GM19372 (cell line): ENCODE measurements around the gene TMEM9B.
"Not testable (repeated sequence)": the region's sequence is repeated elsewhere in the genome, so short reads cannot be mapped to it uniquely, and the experiment has no call there.

Experiments
- ATAC-seq: cut with Tn5 transposase; IDR thresholded peaks from one replicate; pipeline ENCODE4 v1.9.1; 2021; ENCODE audit warnings: mild to moderate bottlenecking, low read depth, moderate library complexity; ENCODE audit not compliant: unreplicated experiment

The TMEM9B gene

DNA sequence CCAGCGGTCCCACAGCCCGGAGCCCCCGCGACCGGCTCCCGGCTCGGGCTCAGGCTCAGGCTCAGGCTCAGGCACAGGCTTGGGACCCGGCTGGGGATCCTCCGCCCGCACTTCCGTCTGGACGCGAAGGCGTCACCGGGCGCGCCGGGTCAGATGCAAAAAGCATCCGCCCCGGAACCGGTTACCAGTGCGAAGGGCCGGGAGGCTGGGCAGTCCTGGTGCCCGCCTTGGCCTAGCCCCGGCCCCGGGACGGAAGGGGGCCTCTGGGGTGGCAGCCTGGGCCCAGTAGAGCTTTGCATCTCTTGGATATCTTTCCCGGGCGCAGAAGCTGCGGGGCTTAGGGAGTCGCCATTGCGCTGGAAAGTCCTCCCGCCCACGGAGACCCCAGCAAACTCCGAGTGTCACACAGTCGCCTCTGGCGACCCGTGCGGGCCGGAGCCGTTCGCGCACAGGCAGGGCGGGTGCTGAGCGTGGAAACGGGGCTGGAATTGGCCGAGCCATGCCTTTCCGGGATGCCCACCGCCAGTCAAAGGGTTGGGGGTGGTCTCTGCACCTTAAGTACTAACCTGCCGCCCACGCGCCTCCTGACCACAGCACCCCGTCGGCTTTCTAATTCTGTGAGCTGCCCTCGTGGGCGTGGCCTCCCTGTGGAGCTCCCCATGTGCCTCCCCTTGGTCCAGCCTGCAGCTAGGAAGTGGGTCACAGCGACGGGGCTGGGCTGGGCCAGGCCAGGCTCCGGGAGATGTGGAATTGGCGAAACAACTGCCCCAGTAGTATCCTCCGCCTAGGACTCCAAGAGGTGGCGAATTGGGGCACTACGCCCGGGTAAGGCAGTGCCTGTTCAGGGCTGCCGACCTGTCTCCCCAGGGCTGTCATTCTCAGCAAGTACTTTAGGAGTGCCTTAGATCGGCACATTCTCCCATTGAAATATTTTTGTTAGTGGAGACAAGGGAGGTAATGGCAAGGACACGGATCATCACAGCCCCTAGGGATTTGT, at the start of gene TMEM9B:
TMEM9B (minus strand) TSS at position 119 of the 997 bp plus-strand sequence. CDS start 129 bp downstream, outside the sequence.
- peak; percentile 71 for ATAC-seq

DNA sequence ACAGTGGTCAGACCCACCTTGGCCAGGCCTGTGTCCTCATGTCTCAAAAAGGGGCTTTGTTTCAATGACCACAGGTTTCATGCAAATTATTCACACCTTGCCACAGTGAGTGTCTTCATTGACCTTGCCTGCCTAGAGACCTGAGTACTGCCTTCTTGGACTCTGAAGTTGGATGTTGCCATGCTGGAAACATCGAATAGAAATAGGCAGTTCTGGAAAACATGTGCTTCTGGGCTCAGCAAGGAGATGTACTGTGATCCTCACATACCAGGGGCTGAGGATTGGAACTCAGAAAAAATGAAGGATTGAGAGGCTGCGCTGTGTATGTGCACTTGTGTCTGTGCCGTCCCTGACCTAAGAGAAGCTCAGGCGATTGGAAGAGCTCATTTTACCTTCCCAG, 49.1 kb upstream of the TMEM9B start:
- ATAC-seq: no peak

DNA sequence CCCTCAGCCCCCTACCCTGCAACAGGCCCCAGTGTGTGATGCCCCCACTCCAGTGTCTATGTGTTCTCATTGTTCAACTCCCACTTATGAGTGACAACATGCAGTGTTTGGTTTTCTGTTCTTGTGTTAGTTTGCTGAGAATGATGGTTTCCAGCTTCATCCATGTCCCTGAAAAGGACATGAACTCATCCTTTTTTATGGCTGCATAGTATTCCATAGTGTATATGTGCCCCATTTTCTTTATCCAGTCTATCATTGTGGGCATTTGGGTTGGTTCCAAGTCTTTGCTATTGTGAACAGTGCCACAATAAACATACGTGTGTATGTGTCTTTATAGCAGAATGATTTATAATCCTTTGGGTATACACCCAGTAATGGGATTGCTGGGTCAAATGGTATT, 45.3 kb upstream of the TMEM9B start:
- not testable (repeated sequence) for ATAC-seq

DNA sequence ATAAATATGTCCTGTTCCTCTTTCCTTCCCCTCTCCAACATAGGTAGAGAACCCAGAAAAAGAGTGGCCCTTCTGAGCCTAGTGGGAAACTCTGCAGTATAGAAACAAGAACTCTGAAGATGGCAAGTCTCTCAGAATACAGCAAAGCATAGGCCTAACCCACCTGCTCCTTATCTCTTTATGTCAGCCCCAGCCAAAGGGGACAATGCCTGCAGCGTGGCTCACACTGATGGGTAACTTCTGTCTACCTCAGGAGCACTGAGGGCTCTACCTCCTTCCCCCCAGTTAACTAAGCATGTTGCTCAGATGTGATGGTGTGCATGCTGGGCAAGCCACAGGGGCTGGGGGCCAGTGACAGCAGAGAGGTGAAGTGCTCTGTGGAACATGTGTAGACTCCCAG, 44.4 kb upstream of the TMEM9B start:
- no peak for ATAC-seq

DNA sequence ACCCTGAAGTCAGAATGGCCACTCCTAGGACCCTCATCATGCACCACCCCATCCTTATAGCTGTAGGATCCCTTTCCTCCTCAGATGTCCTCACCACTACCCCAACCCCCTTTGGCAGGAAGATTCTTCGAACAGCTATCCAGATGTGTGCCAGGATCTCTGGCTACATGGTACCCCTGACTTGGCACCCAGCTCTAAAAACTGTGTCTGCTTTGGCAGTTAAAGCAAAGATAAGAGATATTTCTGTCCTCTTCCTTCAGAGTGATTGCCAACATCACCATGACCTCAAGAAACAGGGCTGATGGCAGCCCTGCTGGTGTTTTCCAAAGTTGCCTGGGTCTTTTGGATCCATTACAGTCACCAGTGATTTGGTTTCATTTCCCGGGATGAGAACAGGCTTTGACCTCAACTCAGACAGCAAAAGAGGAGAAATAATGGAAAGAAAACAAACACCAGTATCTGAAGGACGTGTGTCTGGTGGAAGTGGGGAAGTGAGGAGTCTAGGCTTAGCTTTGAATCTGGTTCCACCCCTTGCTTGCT, 43.8 kb upstream of the TMEM9B start:
- ATAC-seq: no peak

DNA sequence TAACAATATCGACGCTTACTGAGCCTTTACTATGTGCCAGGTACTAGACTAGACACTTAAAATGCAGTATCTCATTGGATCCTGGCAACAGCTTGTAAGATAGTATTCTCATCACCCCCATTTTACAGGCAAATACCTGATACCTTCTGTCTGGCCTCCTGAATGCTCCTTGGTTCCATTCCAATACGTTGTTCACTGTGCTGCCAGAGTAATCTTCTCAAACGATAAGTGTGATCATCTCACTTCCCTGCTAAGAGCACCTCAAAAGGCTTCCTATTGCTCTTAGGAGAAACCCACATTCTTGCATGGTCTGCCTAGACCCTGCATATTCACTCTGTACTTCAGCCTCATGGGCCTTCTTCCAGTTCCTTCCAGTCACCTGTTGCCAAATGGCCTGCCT, 40.8 kb upstream of the TMEM9B start:
- no peak for ATAC-seq

DNA sequence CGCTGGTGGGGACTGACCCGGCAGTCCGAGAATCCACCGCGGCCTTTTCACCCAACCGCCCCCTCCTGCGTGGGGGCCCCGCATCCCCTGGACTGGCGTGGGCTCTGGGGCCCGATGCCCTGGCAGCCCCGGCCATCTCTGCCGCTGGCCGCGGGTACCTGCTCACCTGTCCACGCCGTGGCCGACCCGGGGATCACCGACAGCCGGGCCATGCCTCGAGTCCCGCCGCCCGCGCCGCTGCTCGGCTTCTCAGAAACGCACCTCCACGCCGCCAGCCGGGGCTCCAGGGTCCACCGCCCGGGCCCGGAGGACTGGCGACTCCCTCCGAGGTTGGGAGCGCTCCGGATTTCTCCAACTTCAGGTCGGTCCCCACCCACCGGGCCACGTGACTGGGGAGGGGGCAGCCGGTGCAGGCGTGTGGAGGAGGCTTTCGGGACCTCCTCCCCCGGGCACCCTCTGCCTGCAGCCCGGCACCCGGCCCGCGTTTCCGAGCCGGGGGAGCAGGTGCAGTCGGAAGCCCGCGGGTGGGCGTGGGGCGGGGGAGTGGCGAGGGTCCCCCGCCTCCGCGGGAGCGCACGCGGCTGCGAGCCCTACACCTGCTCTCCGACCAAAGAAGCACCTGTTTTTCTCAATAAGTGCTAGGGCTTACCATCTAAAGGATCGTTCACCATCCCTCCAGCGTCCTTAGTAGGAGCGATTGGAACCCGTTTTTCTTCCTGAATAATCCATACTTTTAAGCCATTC, 40.1 kb upstream of the TMEM9B start:
- no peak for ATAC-seq

DNA sequence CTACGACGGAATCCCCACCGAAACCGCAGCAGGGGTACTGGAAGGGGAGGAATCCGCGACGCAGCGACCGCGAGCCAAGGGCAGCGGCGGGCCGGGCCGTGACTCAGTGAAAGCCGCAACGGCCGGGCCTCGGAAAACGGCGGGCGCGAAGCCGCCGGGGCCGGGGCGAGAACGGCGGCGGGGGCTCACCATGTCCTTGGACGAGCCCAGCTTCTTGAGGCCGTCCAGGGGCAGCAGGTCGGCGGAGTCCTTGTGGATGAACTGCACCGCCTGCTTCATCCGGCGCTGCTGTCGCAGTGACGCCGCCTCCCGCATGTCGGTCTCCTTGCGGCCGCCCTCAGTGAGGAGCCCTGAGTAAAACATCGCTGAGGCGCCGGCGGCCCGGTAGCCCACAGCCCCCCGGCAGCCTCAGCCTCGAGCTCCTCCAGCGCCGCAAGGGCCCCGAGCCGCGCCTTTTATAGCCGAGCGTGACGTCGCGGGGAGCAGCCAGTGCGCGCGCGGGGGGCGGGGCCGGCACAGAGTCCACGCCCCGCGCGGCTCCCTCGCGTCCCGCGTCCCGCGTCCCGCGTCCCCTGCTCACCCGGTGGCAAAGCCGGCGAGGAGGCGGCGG, 39.4 kb upstream of the TMEM9B start, which contains the start of gene NRIP3:
NRIP3 (minus strand) TSS at position 429 of the 610 bp plus-strand sequence; CDS start at position 363, 66 bp downstream.
- no peak for ATAC-seq

DNA sequence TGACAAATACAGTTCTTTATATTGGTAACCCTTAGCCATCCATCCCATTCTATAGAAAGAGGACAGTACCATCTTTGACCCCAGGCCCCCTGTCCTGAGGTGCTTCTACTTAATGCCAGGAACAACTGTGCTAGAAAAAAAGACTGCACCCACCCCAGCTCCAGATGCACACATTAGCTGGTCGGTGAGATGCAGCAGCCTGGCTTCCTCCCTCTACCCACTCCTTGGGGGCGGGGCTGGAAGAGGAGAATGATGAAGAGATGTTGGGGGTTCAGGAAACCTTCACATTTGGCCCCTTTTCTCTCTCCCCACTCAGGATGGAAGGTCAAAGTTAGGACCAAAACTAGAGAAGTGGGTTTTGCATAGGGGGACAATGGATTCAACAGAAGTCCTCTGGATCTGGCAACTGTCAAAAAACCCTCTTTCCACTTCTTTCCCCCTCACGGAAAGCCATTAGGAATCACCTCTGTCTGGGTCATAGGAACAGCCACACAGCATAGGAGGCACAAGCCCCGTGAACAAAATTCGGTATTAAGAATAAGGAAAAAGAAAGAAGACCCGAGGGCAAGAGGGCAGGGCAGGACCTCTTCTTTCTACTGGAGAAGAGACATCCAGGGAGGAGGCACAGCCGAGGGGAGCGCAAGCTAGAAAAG, 38.8 kb upstream of the TMEM9B start:
- ATAC-seq: no peak

DNA sequence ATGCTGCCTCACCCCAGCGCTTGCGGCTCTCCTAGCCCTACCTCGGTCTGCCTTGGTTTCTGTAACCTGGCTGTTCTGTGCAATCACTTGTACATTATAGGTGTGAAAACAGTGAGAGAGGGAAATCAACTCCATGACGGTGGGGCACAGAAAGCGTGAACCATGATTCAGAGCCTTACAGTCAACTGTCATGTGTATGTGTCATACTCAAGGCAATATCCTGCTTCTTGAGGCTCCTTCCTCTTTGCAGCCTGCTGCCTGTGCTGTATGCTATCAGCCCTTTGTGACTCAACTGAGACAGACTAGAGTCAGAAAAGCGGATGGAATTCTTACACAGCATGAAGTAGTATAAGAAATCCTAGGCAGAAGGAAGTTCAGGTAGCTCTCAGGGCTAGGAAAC, 37.5 kb upstream of the TMEM9B start:
- no peak for ATAC-seq

DNA sequence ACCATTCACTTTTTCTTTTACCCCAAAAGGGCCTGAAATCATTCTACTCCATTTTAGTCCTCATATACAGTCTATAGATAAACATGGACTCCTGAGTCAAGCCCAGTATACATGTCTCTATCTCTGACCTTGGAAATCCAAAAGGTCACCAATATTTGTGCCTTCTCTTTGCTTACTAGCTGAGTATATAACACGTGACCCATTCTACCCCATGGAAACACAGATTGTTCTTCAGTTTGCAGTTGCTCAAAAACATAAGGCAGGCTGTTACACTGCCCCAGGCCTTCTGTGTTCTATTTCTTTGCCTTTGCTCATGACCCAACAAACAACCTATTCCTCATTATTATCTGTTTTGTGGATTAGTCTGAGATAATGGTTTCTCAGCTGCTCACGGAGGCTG, 33.8 kb upstream of the TMEM9B start:
- no peak for ATAC-seq

DNA sequence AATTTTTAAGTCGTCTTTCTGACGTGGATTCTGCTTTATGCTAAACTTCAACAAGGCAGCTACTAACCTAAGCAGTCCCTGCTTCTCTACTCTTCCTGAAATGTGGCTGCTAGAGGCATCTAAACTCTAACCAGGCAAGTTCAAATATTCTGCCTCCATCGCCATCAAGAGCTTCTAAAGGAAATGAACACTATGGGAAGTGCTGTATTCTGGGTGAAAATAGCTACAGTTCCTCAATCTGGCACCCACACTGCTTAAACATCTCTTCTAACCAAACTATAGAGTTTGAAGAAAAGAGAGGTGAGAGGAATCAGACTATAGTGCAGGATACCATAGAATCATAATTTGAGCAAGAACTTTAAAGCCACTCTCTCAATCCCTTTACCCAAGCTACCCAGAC, 33.2 kb upstream of the TMEM9B start:
- no peak for ATAC-seq

DNA sequence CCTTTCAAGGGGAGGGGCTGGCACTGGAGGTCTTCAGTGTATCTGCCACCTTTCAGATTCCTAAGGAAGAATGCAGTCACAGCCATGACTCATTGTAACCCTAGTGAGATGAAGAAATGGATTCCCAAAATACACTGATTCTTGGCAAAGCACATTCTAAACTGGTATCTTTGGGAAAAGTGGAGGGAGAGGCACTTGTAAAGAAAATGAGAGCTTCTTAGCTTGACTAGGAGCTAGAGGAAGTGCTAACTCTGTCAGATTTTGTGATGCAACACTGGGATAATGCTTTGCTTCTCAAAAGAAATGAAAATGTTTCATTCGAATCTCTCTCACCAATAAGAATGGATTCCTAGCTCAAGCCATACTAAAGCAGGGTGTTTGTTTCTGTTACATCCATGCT, 25.2 kb upstream of the TMEM9B start:
- ATAC-seq: no peak

DNA sequence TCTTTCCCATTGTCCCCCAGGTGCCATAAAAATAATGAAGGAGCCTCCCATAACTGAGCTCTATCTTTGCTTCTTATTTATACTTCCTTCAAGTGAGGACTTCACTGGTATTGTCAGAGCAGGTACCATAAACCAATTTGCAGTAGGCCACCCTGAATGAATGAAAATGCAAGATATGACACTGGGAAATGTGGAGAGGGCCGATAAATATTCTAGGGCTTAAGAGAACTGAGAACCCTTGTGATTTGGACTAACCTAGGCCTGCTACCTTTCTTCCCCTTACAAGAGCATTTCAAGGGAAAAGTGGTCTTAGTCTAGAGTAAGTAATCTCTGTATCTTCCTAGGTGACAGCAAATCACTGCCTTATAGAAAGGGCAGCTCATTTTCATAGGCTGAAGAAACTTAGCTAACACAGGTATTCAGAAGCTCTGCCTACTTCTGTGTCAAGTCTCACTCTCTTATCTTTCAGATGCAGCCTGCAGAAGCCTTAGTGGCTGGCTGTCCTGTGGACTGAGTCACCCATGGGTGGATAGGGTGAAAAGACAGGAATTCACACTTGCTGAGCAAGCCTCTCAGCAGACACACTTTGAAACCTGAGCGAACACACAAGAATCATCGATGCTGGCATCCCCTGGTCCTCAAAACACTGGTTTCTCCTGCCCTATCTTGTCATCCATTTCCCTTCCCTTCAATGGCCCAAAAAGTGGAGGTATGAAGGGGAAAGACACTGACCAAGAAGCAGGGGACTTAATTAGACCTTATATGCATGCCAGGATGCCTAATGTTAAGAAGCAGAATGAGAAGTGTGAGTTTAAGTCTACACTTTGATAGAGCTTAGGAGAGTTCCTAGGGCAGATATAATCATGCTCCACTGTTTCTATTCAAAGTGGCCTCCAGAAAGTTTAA, 24.3 kb upstream of the TMEM9B start:
- ATAC-seq: no peak

DNA sequence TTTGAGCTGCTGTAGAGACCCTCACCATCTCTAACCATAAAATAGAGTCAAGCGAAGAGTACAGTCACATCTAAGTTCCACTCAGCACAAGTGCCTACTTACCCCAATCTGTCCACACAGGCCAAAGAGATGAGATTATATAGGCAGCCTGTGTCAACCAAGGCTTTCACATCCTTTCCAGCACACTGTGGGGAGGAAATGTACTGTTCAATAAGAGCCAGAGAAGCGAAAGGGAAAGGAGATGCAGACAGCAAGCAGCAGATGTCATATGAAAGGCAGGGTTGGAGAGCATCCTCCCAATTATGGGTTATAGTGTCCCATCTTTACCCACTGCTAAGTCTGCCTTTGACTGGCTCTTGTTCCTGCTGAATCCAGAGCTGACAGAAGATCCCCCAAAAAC, 23.2 kb upstream of the TMEM9B start:
- no peak for ATAC-seq

DNA sequence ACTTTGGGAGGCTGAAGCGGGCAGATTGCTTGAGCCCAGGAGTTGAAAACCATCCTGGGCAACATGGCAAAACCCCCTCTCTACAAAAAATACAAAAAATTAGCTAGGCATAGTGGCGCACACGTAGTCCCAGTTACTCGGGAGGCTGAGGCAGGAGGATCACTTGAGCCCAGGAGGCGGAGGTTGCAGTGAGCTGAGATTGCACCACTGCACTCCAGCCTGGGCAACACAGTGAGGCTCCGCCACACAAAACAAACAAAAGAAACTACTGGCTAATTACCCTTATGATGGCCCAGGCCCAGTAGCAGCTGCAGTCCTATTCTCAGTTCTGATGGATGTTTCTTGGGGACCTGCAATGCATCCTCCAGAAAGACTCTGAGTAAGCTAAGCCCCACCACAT, 22.5 kb upstream of the TMEM9B start:
- not testable (repeated sequence) for ATAC-seq

DNA sequence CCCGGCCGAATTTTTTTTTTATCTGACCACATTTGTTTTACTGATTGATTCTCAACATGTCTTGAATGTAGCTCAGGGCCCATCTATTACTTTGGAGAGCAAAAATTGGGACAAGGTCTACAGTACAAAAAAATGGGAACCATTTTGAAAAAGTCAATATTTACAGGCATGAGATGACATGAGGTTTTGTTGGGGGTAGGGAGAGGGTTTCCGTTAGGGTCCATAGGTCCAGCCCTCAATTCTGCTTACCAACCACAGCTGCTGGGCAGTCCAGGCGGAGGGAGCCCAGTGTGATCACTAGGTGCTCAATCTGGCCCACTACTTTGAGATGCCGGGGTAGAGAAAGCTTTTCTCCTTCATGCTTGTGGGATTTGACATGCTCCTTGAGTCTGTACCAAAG, 21.2 kb upstream of the TMEM9B start:
- ATAC-seq: no peak

DNA sequence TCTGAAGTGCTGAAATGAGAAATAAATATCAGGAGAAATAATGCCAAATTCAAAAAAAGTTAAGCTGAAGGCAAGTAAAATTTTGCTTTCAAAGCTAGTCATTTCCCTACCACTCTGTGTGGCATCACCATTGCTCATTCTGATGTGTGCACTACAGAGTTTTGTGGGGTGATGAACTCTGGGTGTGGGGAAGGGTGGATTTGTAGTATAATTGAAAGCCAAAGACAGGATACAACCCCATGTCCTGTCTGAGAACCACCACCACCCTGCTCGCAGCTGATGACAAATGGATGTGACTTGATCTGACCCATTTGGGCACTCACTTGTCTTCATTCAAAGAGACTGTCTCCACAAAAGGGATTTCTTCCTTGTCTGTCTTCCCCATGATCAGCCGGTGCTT, 19.3 kb upstream of the TMEM9B start:
- no peak for ATAC-seq

DNA sequence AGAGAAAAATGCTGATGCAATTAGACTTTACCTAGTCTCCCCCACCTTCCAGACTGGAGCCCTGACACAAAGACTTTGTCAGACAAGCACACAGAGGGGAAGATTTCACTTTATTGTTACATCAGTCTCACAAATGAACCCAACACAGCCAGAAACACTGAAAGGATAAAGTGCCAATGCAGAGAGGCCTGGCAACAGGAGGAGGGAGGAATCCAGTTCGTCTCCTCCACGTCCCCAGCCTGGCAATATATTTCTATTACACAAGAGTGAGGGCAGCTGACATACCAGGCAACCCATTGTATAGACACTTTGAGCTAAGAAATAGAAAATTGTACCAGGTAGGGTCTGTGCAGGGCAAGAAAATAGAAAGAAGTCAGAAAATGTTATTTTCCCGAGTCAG, 16.2 kb upstream of the TMEM9B start:
- no peak for ATAC-seq
